NCI-H774 (cell line): Measurements from ENCODE around the gene NDUFS4.
"Not testable (repeated sequence)": the region's sequence is repeated elsewhere in the genome, so short reads cannot be mapped to it uniquely, and the experiment has no call there.

Experiments used
- DNase-seq: peaks from one replicate; lab custom pipeline; 2025; lab: John Stamatoyannopoulos, UW

The NDUFS4 gene

GRCh38 chr5:53560506-53561191 lies at the start of gene NDUFS4:
Gene NDUFS4, plus strand, starts transcription at chr5:53560639. Its CDS starts 24 bp downstream, at chr5:53560663.
- DNase-seq, result peak; percentile 75

GRCh38 chr5:53512539-53512938 lies 47.9 kb upstream of the NDUFS4 start:
- DNase-seq, result no peak

DNA sequence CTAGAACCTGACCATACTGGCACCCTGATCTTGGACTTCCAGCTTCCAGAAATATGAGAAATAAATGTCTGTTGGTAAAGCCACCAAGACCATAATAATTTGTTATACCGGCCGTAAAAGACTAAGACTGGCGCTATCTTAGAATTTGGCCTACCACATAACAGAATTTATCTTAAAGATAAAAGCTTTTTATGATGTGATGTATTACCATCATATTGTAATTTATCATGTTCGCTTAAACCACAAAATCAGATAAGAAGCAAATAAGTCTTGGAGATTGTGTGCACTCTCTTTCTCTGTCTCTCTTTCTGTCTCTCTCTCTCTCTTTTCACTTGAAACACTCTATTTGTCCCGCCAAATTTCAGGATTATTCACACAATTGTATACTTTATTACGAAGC lies 44.5 kb upstream of the NDUFS4 start:
- DNase-seq, result no peak

DNA sequence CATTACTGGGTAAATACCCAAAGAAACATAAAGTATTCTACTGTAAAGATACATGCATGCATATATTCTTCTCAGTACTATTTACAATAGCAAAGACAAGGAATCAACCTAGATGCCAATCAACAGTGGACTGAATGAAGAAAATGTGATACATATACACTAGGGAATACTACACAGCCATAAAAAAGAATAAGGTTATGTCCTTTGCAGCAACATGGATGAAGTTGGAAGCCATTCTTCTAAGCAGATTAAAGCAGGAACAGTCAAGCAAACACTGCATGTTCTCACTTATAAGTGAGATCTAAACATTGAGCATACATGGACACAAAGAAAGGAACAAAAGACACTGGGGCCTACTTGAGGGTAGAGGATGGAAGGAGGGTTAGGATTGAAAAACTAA lies 39.6 kb upstream of the NDUFS4 start:
- no peak for DNase-seq

DNA sequence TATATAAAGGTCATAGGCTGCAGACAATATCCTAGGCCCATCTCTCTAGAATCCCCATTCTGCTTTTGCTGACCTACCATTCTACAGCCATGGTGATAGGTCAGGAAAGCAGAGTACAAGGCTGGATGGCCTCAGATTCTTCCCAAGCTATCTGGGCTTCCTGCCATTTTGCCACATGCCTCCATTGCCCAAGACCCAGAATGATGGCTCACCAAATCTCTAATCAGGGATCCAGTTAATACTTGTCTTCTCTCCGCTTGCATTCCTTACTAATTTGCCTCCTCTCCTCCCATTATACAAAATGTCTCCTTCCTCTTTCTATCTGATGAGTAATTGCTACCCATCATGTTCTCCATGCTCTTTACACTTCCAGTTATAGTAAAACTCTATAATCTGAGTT lies 22.7 kb upstream of the NDUFS4 start:
- DNase-seq, result no peak

GRCh38 chr5:53540739-53541138 lies 19.7 kb upstream of the NDUFS4 start:
- DNase-seq, result not testable (repeated sequence)

- DNase-seq, result no peak
Measured at GRCh38 chr5:53541859-53542258, 18.6 kb upstream of the NDUFS4 start.

GRCh38 chr5:53542926-53543325 lies 17.5 kb upstream of the NDUFS4 start:
- no peak for DNase-seq

- no peak for DNase-seq
Measured at GRCh38 chr5:53543401-53543800, 17.0 kb upstream of the NDUFS4 start.

GRCh38 chr5:53545744-53546143 lies 14.7 kb upstream of the NDUFS4 start:
- DNase-seq, result no peak

DNA sequence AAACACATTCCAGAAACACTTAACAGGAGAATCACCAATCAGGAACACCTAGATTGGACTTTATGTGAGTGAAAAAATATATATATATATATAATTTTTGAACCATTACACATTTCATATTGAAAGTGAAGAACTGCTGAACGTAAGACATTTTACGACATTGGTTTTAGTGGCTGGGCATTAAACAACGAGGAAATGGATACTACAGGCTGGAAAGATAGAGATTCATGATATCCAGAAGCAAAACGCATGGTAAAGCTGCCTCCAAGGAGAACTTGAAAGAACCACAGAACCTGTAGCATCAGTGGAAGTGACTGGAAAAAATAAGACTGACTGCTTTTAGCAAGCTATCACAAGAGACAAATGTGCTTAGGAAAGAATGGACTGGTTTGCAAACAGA lies 13.2 kb upstream of the NDUFS4 start:
- DNase-seq, result no peak

- not testable (repeated sequence) for DNase-seq
Measured at GRCh38 chr5:53548501-53548900, 11.9 kb upstream of the NDUFS4 start.

- no peak for DNase-seq
Measured at GRCh38 chr5:53549792-53550191, 10.6 kb upstream of the NDUFS4 start.

- no peak for DNase-seq
Measured at GRCh38 chr5:53552561-53552960, 7.9 kb upstream of the NDUFS4 start.

DNA sequence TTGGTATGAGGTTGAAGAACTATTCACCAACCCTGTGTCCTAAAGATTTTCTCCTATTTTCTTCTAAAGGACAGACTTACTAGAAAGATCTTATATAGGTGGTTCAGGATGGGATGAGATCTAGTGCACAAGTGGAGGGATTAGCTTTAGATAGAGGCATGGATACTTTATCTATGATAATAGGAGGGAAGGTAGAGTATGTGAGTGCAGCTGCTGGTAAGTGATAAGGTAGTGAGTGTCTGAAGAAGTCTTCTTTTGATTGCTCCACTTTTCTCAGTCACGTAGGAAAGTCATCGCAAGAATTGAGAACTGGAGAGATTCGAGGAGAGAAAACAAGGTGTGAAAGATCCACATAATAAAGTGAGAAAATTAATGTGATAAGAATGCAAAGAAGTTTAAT lies 6.0 kb upstream of the NDUFS4 start:
- no peak for DNase-seq

DNA sequence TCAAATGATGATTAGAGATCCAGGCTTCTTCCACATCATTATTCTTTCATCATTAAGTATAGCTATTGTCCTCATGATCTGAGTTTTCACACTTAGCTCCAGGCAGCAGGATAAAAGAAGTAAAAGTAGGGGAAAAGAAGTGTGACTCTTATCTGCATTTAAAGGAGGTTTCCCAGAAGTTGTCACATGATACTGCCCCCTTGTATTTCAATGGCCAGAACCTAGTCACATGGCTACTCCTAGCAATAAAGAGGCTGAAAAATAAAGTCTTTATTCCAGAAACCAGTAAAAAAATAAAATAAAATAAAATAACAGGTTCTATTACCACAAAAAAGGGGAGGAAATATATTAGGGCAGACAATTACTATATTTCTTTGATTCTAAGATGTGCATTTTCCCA lies 5.3 kb upstream of the NDUFS4 start:
- DNase-seq, result no peak

DNA sequence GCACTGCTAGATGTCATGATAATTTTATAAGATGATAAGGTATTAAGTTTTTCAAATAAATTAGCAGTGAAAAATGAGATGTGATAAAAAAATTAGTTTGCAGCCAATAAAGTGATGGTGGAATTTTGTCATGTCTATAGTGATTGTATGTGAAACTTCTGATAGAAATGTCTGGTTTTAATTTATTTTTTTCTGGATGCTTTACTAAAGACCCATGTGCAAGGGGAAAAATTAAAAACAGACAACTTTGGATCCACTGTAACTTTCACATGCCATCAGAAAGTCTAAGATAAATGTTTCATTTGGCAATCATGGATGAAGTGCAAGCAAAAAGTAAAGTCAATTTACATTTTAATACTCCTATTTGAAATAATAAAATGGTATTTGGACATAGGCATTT lies 4.4 kb upstream of the NDUFS4 start:
- no peak for DNase-seq

DNA sequence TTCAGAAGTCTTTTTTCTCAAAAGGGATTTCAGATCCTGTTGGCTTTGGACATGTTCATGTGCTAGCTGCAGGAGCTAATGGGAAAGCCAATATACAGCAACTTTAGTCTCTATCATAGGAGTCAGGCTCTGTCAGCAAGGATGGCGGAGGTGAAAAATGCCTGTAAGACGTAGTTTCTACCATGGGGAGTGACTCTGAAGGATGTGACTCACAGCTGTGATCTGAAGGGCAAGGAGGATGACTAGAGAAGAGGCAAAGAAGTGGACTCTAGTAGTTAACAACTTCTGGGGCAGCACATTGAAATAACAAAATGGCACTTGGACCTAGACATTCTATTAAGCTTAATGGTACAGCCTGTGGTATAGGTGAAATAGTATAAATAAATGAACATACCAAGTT lies 3.1 kb upstream of the NDUFS4 start:
- no peak for DNase-seq

- DNase-seq, result no peak
Measured at GRCh38 chr5:53558966-53559365, 1.5 kb upstream of the NDUFS4 start.

- no peak for DNase-seq
Measured at GRCh38 chr5:53560028-53560427, 411 bp upstream of the NDUFS4 start.

DNA sequence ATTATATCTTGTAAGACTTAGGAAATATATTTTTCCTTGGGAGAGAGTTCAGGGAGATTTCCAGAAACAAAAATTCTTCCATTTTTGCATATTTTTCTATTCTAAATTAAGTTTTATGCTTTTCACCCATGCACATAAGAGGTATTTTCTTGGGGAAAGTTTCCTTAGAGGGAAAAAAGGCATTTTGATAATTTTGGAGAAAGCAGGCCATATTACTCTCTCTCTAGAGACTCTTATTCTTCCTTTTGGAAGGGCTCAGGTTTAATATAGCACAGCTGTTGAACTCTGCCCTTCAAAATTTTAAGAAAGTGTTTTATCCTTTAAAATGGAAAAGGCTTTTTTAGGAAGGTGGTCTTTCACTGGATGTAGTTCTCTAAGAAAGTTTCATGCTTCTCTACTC lies 8.0 kb downstream of the NDUFS4 start:
- no peak for DNase-seq

- DNase-seq, result no peak
Measured at GRCh38 chr5:53568871-53569270, 8.4 kb downstream of the NDUFS4 start.

DNA sequence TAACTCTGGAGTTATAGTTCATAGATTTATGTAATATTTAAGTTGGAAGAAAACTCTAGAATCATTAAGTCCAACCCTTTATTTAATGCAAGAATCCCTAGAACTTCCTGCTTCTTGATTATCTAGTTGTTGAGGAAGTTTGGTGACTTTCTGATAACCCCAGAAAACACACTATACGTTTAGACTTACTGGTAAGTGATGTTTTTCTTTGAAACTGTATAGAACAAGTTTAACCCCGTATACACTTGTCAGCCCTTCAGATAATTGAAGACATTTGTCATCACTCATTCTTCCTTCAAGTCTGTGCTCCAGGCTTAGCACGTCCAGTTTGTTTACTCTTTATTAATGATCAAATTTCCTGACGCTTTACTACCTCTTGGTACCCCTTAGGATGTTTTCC lies 9.0 kb downstream of the NDUFS4 start:
- DNase-seq, result no peak

DNA sequence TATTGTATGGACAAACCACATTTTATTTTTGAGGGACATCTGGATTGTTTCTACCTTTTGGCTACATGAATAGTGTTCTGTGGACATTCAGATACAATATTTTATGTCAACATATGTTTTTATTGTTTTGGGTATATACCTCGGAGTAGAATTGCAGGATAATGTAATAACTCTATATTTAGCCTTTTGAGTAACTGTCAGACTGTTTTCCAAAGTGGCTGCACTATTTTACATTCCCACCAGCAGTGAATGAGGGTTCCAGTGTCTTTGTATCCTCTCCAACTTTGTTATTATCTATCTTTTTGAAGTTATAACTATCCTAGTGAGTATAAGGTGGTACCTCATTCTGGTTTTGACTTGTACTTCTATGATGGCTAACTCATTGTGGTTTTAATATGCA lies 11.0 kb downstream of the NDUFS4 start:
- no peak for DNase-seq

DNA sequence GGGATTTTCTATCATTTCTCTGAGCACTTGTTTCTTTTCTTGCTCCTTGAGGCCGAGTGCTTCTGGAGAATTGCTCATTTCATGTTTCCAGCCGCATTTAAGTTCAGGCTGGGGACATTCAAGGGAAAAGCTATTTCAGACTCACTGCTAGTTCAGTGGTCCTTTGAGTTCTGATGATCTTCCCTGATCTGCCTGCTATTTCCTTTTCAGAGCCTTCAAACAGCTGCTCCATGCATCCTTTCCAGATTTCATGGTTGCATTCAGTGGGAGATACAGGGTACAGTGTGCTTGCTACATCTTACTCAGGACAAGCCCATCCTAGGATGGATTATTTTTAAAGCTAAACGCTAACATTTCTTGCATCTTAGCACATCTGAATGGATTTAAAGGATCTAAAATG lies 14.7 kb downstream of the NDUFS4 start:
- no peak for DNase-seq
